ELR (cell line): ENCODE measurements around the gene SNAI1.
"Not testable (repeated sequence)": the region's sequence is repeated elsewhere in the genome, so short reads cannot be mapped to it uniquely, and the experiment has no call there.

Experiments used
- DNase-seq: peaks from one replicate; pipeline ENCODE4 v3.0.0-alpha.2; 2015; ENCODE audit warnings: low read depth

SNAI1 gene

DNA sequence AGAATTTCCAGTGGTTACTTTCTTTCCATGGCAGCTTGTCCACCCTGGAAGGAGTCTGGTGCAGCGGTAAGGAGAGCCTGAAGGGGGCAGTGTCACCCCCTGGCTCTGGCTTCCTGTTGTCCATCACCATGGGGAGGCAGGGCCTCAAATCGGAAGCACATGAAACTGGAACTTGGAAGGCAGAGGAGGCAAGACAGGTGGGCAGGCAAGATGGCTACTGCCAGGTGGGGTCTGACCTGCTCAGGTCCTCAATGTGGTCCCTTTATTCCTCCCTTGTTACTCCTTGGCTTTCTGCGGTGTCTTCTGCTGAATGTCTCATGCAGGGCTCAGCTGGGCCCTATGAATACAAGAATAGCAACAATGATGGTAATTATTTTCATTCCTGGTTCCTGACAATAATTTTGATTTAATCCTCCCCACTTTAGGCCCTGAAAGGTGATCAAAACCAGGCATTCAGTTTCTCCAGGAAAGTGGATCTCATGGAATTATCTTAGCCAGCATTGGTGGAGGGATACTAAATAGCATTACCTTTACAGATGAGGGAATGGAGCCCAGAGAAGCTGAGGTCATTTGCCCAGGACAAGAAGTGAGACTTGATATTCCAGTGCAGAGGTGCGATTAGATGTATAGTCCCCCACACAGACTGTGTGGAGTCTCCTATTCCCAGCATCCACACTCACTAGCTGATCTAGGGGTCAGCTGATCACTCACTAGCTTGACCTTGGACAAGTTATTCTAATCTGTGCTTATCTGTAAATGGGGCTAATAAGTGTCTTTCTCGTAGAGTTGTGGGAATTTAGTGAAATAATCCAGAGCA lies 17.6 kb upstream of the SNAI1 start:
- DNase-seq: peak; percentile 67

DNA sequence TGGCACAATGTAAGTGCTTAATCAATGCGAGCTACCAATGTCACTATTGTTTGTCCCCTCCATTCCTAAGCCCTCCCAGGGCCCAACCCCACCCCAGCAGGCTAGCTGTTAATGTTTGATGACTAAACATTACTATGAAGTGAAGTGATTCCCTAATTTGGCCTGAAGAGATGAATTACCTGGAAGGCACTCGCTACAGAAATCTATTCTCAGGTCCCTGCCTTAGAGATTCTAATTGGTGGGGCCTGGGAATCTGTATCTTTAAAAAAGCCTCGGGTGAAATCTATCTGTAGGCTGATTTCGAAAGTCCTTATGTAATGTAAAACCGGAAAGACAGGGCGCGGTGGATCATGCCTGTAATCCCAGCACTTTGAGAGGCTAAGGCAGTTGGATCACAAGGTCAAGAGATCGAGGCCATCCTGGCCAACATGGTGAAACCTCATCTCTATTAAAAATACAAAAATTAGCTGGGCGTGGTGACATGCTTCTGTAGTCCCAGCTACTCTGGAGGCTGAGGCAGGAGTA lies 16.9 kb upstream of the SNAI1 start:
- DNase-seq: no peak

DNA sequence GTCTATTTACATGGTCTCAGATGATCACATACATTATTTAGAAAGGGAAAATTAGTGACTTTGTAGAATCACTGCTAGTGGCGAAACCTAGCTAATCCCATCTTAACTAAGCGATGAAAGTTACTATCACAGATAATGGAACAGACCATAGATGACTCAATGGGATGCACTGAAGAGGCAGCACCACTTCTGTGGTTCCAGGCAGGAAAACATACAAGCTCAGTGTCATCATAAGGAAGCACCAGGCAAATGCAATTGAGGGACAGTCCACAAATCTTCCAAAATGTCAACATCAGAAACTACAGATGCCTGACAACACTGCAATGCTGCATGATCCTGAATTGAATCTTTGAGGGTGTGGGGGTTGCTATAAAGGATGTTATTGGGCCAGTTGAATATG lies 15.9 kb upstream of the SNAI1 start:
- no peak for DNase-seq

DNA sequence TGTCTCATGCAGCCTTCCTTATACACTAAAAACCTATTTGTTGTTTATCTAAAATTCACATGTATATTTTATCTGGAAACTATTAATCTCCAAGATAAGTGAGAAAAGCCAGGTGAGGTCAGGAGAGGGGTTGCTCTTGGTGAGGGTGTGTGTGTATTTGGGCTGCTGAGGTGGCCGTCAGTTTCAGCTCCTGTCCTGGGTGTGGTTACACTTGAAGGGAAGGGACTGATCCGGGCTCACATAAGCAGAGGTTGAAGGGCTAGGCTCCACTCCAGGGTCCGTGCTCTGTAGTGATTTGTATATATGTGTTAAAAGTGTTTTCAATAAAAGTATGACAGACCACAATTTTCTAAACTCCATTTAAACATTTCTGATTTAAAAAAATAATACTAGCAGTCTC lies 13.5 kb upstream of the SNAI1 start:
- no peak for DNase-seq

DNA sequence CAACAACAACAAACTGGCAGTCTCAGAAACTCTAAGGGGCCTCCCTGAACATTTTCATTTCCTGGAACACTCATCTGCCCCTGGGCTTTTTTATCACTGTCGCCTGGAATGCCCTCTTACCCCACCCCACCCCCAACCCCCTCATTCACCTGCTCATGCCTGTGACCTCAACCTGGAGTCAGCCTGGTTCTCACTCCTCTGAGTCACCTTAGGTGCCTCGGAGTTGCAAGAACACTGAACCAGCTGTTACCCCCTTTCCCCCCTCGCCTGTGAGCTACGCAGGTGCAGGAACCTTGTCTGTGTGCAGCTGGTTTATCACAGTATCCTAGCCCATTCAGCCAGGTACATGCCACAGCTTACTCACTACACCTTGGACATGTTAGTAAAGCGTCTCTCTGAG lies 12.8 kb upstream of the SNAI1 start:
- no peak for DNase-seq

DNA sequence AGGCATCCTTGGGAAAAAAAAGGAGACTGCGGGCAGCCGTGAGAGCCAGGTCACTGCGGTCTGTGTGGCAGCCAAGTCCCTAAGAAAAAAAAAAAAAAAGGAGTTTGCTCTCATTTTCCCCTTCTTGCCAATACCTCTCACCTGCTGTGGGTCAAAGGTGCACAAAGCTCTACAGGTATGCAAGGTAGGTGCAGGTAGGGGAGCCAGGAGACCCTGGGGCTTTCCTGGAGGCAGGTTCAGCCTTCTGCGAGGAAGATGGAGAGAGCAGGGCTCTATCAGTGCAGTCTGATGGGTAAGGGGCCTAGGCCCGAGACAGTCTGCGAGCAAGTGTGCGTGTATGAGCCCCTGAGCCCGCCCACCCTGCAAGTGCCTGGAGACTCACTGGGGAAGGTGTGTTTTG lies 12.3 kb upstream of the SNAI1 start:
- no peak for DNase-seq

DNA sequence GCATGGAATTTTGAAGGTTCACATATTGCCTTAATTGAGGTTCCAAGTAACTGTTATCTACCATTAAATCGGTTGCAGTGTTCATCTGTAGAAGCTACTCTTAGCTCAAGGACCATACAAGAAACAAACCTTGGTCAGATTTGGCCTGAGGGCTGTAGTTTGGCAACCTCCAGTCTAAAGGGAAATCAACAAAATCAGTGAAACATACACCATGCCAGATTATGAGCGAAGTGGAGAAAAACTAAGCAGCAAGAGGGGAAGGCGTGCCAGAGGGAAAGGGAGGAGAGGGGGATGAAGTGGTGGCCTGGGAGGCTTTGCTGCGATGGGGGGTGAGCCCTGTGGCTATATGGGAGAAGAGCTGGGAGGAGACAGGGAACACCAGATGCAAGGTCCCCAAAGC lies 8.8 kb upstream of the SNAI1 start:
- no peak for DNase-seq

DNA sequence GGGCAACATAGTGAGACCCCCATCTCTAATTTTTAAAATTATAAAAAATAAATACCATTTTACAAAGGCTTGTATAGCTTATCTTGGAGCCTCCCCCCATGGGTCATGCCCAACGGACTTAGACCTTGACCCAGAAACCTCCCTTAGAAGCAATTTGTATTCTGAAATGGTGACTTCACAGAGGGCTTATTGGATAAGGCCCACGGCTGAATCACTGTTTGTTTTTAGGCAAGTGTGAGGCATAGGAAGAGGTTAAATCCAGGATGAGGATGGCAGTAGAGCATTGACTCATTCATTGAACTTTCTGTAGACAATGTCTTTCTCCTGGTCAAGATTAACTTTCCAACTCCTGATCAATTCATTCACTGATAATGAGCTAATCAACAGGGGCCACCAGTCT lies 6.2 kb upstream of the SNAI1 start:
- DNase-seq: peak; percentile 85

DNA sequence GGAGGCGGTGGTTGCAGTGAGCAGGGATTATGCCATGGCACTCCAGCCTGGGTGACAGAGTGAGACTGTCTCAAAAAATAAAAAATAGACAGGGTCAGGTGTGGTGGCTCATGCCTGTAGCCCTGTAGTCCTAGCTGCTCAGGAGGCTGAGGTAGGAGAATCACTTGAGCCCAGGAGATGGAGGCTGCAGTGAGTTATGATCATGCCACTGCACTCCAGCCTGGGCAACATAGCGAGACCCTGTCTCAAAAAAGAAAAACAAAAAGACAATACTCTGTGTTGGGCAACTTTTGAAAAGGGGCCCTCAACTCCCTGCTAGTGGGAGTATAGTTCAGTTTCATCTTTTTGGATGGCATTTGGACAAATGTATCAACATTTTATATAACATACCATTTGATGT lies 5.0 kb upstream of the SNAI1 start:
- not testable (repeated sequence) for DNase-seq

DNA sequence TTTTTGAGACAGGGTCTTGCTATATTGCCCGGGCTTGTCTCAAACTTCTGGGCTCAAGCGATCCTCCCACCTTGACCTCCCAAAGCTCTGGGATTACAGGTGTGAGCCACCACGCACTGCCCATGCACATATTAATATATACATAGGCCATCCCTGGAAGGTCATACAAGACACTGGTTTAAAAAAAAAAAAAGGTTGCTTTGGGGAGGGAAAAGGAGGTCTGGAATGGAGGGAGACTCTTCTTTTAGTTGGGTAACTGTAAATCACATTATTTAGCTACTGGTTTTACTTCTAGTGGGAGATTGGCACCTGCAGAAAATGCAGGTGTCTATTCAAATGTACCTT lies 4.1 kb upstream of the SNAI1 start:
- no peak for DNase-seq

DNA sequence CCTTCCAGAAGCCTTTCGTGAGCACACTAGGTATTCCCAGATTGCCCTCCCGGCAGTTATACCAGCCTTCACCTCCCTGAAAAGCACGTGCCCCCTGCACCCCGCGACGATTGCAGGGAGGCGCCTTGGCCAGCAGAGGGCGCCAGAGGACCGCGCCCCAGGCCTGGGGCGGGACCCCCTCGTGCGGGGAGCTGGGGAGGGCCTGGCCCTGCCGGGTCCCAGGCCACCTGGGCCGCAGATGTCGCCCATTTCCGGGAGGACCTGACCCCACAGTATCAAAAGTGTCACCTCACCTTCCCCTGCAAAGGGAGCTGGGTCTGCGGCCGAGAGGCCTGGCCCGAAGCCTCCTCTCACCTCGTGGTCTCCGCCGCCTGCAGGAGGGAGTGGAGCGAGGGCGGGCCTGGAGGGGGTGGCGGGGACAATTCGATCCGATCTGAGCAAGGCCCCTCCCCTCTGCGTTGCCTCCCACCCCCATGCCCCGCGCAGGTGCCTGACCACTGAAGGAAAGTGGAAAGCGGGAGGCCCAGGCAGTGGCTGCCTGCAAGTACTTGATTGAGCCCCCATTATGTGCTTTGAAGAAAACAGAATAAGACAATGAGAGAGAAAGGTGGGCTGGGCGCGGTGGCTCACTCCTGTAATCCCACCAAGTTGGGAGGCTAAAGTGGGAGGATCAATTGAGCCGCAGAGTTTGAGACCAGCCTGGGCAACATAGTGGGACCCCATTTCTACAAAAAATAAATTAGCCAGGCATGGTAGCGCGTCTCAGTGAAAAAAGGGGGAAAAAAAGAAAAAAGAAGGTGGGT lies 3.5 kb upstream of the SNAI1 start:
- peak; percentile 60 for DNase-seq

DNA sequence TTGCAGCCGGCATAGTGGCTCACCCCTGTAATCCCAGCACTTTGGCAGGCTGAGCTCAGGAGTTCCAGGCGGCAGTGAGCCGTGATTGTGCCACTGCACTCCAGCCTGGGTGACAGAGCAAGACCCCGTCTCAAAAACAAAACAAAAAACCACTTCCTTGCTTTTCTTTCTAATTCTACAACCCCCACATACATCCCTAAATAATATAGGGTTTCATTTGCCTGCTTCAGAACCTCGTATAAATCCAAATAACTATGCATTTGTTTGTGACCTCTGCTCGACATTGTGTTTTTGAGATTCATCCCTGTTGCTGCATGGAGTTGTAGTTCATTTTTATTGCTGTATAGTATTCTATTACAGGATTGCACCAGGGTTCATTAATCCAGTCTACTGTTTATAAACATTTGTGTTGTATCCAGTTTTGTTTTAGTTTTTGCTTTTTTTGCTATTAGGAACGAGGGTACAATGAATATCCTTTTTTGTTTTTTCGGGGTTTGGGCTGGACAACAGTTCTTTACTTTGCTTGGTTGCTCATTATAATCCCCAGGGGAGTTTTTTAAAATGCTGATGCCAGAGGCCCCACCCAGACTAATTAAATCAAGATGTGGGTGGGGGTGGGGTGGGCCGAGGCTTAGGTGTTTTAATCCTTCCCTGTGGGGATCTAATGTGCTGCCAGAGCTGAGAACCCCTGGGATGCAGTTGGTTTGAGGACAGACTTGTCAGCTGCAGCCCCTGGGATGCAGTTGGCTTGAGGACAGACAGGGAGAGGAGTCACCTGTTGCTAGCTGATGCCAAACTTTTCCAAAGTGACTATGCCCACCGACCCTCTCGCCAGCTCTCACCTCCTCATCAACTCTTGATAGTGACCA lies 2.4 kb upstream of the SNAI1 start:
- no peak for DNase-seq

DNA sequence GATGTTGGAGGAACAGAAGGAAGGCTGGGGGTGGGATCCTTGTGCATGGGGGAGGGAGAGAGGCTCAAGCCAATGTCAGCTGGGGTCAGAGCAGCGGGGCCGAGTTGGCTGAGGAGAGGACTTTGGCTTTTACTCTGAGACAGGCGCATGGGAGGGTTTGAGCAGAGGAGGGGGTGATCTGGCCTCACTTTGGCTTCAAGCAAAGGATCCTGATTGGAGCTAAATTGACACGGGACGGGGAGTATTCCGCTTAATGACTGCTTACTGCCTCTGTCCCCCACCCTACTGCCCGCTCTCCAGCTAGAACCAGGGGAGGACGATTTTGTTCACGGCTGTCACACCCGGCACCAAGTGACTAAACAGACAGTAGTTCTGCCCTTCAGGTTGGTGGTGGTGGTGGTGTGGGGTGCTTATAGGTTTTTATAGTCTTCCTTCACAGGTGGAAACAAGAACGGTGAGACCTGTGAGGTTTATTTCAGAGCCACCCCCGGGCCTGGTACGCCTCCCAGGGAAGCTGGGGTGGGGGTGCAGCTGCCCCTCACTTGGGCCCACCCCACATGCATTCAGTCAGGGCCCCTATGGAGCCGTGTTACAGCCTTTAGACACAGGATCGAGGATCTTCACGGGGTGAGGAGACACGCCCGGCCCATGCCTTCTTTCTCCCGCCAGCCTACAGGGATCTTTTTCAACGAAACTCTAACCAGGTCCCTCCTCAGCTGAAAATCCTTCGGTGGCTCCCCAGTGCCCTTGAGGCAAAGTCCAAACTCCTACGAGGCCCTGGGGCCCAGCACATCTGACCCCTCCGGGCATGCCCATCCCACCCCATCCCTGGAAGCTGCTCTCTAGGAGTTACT lies 1.3 kb upstream of the SNAI1 start:
- DNase-seq: no peak

DNA sequence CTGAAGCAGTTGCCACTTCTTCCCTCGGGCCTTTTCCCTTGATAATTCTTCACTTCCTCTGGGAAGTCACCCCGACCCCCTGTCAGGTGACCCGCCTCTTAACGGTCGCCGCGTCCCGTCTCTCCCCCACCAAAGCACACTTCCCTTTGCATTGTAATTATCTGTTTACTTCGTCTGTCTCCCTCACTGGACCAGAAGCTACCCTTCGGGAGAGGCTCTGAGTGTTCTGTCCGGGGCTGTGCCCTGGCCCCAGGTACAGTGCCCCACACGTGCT lies 771 bp upstream of the SNAI1 start:
- DNase-seq: no peak

DNA sequence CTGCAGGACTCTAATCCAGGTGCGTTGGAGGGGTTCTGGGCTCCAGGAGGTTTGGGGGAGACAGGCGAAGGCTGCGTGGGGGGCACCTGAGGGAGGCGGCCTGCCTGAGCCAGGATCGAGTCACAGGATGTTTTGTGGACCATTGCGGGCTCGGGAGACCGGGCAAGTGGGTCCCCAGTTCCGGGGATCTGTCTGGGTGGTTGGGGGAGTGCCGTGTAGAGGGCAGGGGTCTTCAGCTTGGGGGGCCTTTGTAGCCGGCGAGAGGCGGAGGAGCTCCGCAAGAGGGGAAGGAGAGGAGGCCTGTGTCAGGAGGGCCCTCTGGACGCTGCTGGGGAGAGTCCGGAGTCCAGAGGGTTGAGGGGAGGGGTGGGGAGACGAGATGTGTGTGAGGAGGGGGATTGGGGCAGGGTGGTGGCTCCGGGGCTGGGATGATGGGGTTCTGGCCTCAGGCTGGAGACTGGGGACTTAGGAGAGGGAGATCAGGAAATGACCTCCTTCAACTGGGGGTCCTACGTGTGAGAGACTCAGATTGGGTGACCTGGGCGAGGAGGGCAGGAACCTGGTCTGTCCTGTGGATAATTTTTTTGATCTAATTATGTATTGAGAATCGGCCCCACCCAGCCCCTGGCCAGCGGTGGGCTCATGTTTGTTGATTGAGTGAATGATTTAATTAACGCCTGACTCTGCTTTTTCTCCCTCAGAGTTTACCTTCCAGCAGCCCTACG lies 505 bp downstream of the SNAI1 start:
- DNase-seq: no peak

DNA sequence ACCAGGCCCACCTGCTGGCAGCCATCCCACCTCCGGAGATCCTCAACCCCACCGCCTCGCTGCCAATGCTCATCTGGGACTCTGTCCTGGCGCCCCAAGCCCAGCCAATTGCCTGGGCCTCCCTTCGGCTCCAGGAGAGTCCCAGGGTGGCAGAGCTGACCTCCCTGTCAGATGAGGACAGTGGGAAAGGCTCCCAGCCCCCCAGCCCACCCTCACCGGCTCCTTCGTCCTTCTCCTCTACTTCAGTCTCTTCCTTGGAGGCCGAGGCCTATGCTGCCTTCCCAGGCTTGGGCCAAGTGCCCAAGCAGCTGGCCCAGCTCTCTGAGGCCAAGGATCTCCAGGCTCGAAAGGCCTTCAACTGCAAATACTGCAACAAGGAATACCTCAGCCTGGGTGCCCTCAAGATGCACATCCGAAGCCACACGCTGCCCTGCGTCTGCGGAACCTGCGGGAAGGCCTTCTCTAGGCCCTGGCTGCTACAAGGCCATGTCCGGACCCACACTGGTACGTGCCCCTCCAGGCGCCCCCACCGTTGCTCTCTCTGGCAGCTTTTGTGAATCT lies 1.1 kb downstream of the SNAI1 start:
- no peak for DNase-seq

DNA sequence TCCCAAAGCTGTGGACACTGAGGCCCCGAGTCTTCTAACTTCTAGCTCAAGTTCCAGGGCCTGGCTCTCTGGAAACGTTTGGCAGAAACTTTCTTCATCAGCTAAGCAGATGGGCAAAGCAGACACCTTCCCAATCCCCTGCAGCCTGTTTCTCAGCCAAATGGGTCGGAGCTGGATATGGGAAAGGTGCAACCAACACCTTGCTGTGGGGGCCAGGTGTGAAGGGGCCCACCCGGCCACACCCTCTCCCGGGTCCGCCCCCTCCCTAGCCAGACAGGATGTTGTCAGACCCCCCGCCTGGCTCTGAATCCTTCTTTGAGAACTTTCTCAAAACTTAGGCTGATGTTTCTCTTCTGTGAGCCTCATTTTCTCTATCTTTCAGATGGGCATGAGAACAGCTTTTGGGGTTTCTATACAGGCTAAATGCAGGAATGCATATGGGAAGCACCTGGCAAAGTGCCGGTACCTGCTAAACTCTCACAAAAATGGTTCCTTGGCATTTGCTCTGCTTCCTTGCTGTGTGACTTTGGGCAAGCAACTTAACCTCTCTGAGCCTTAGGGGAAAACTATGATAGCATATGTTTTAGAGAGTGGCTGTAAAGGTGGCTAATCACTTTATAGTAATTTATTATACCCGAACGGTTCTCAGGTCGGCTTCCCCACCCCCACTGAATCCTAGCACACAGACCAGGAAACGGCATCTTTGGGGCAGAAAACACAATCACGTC lies 1.8 kb downstream of the SNAI1 start:
- DNase-seq: no peak

DNA sequence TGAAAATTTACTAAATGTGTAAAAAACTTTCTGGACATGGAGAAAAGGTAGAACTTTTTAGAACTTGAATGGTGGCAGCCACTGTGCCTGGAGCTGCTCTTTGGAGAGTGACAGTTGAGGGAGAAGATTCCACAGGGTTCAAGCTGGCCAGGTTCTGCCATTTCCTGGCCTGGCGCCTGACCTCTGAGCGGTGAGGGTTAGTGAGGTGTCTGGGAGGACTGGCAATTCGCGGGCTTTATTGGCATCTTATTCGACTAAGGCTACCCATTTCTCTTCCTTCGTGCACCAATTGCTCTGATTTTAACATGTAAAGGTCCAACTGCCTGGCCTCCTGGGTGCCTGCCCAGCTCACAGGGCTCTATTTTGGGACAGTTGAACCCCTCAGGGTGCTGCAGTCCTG lies 2.4 kb downstream of the SNAI1 start:
- DNase-seq: no peak

DNA sequence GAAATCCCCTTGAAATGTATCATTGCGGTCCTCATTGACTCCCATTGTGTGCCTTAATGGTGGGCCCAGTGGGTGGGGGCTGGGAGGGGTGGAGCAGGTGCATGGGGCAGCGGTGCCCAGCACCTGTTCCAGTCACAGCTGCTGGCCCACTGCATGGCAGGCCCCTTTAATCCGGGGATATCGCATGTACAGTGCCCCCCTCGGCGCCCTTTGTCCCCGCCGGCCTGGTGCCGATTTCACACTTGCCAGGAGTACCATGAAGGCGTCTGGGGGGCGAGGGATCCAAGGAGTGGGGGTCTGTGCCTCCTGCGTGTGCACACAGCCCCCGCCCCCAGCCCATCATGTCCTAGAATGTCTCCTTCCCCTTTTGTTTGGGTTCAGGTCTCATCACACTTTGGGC lies 2.8 kb downstream of the SNAI1 start:
- DNase-seq: no peak

DNA sequence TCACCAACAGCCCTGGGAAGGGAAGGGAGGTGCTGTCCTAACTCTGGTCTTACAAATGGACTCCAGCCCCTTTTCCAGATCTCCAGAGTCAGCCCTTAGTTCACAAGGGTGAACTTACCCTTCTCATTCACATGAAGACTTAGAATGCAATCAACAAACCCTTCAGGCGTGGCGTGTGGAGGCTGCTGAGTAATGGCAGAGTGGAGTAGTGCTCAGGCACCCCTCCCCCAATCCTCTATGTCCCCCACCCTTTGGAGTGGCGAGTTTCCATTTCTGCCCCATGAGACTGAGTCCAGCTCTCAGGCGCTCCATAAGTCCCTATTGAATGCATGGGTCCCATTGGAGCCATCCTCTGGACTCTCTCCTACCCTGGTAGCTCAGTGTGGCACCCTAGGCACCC lies 3.3 kb downstream of the SNAI1 start:
- DNase-seq: no peak
